Sciatic nerve (tissue), 2 donors: ENCODE results near the gene MDM1. TPM values are rescaled to one million over a fixed set of nuclear protein-coding genes. Genes with fewer than 3 reads are reported as not detected.

Experiments
- ATAC-seq: fragments of 200-7000 bp; cut with Tn5 transposase; one replicate; pipeline ENCODE4 v1.9.1; 2020; ENCODE audit warnings: mild to moderate bottlenecking, moderate library complexity
- DNase-seq: peaks from one replicate; pipeline ENCODE4 v3.0.0-alpha.2; 2020; ENCODE audit warnings: low spot score
- intact Hi-C: fragments of 100-400 bp; cut with DNase I; formaldehyde crosslinking; loops from one replicate; pipeline ENCODE4 v1.14.2; 2022
- total RNA-seq: library from RNA; stranded (reverse); fragmentation: NEBNext Ultra II Directional; extraction: Animal tissue kit (Norgen Biotek cat#: 25700); gene quantifications from one replicate; pipeline ENCODE4 v1.2.1, GENCODE V29; 2021
- donor health status: DM: no; HTN: no; CAD: no.
- donor health status: DM: no; HTN: no; CAD: no.

The MDM1 gene
- total RNA-seq, 1 donor from 2014 or later, result 18.3 TPM

DNA sequence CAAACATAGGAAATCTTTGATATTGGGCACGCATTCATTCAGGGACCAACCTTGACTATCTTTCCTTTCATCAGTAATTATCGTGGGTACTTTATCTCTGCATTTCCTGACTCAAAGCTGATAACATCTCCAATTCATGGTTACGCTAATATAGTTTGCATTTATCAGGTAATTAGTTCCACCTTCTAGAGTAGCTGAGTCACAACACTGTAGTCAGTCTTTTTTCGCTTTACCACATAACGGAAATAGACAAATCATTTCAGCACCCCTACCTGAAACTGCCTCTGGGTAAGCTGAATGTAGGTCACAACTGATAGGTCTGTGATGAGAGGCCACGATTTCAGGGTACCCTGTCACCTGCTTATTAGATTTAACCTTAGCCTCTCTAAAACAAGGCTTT, 42.0 kb downstream of the MDM1 start:
- intact Hi-C loops, result no loop called here
- ATAC-seq, result no peak

DNA sequence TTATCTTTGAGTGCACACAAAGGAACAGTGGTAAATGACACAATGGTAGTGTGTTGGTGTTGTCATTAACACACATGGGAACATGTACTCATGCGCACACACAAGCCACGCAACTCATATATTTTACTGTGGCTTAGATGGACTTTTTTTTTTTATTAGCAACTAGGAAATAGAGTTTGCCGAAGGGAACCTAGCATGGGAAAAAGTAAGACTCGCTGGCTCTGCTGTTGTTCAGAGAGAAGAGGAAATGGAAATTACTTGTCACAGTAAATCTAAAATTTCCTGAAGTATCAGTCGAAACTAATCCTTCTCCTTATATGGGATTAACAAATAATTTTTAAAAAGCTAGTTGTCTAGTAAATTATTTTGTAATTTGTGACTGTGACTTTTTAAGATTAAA, 45.1 kb downstream of the MDM1 start:
- no peak for DNase-seq
- ATAC-seq, result no peak
- intact Hi-C loops, result no loop called here

More for the DNA sequence above, 42.0 kb downstream of the MDM1 start:
- no peak for DNase-seq

DNA sequence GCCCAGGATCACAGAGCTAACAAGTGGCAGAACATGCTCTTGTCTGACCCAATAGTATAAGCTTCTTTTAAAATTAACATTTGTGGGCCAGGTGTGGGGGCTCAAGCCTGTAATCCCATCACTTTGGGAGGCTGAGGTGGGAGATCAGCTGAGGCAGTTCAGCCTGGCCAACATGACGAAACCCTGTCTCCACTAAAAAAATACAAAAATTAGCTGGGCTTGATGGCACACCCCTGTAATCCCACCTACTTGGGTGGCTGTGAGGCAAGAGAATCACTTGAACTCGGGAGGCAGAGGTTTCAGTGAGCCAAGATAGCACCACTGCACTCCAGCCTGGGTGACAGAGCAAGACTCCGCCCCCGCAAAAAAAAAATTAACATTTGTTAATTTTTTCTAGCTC, 45.8 kb downstream of the MDM1 start:
- intact Hi-C loops, result no loop called here

DNA sequence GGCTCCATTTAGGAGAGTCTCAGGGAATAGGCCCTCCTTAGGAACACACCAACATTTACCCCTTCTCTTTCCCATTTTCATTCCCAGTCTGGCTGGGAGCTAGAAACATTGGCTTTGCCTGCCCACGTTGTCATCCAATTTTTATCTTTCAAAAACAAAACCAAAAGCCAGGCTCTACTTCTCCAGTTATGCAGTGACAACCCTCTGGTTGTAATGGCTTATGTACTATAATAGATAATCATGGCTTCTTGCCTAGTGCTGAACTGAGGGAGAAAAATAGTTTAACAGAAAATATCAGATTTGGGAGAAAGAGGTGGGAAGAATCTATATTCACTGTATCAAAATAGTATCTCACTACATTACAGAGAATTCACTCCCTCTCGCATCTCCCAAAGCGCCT, 46.6 kb downstream of the MDM1 start:
- ATAC-seq, result no peak
- no peak for DNase-seq
- intact Hi-C loops, result no loop called here

More for the DNA sequence above, 45.8 kb downstream of the MDM1 start:
- DNase-seq, result no peak
- ATAC-seq, result no peak

DNA sequence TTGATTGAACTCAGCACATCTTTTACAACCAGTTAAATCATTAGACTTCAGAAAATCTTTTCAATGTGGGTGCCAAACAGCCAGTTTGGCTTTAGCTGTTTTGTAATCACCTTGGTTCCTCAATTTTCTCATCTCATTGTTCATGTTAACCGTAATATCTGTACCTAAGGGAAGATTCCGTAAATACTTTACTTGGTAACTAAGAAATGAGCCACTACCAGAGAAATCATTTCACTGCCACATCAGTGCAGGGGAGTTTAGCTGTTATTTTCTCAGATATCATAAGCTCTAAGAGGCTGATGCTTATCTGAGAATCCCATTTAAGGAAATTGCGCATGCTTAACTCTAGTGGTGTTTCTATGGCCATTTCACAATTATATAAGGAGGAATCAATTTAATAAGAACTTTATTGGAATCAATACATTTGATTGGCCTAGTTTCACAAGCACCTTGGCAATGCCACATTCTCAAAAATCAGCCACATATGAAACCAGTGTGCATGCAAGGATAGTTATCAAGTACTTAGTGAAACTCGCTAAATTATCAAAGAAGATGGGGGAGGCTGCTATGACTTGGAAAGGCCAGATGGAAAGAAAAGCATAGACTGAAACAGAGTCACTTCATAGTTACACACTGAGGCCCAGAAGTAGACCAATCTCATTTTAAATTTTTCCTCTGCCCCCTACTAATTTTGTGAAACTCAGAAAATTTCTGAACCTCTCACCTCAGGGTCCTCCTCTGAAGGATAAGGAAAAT, 50.7 kb downstream of the MDM1 start:
- intact Hi-C loops, result no loop called here
- ATAC-seq, result no peak
- DNase-seq, result no peak

DNA sequence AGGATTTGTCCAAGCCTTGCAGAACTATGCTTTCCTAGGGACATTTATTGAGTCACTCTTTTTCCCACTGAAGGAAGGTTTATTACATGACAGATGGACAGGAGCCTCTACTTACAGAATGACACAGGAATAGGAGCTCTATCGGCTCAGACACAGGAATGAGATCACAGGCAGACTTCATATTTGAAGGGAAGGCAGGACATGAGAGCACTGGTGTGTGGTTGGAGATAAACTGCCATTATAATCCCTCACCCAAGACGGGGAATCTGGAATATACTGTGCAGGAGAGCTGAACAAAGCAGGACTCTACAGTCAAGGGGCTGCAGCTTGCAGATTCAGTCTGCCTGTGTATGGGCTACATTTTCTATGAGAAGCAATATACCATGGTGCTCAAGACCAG, 51.9 kb downstream of the MDM1 start:
- ATAC-seq (no peak), DNase-seq (no peak)
- intact Hi-C loops, result no loop called here

DNA sequence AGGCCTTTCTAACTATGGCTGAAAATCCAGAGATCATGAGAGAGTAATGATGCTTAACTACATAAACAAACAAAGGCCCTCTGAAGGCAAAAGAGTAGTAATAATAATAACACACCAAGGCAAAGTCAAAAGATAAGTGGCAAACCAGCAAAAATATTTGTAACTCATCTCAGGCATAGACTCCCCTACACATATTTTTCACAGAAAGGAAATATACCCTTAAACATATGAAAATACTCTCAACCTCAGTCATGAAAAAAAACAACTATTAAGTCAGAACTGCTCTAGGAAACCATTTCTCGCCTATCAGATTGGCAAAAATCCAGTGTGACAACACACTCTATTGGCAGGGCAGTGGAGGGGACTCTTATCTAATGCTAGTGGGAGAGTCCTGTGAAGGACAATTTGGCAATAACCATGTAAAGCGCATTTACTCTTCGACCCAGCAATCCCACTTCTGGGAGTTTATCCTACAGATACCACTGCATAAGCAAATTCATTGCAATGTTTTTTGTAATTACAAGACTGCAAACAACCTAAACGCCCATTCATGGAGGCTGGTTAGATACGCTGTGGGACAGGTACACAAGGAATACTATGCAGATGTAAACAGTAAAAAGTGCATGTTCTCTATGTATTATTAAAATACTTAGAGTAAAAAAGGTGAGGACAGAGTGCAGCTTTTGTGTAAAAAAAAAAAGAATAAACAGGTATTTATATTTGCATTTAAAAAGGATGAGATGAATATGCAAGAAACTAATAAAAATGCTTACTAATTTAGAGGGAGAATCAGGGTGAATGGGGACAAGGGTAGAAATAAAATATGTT, 52.7 kb downstream of the MDM1 start:
- ATAC-seq (no peak), DNase-seq (no peak)
- intact Hi-C loops, result no loop called here

DNA sequence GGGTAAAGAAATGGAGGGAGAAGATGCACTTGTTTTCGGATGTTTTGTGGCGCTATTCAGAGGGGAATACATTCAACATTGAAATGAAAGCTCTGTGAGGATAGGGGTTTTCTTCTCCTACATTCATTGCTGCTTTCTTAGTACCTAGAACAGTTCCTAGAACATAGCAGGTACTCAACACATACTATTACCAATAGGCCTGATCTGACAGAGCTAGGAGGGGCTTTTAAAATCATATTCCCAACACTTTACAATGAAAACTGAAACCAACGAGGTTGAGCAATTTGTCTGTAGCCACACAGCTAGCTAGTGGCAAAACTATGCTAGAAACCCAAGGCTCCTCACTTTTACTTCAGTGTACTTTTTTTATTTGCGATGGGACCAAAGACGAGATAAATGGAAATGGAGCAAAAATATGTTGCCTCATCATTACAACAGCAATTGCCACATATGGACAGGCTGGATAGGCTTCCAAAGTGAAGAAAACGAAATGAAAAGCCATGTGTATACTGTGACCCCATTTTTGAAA, 55.7 kb downstream of the MDM1 start:
- intact Hi-C loops, result no loop called here
- ATAC-seq (no peak), DNase-seq (no peak)

DNA sequence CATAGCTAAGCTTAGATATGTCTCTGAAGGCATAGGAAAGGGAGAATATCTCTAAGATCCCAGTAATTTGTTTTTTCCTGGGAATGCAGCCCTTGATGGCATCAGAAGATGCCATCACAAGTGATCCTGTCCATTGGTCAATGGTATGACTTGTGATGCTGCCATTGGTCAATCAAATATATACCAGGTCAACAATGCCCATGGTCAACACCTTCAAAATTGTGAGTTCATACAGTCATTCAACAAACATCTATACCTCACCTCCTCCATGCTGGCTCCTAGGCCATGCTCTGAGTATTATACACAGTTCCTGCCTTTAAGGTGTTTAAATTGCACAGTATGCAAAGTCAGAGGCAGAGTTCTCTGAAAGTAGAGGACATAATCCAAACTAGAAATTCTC, 59.4 kb downstream of the MDM1 start:
- DNase-seq (no peak), ATAC-seq (no peak)
- intact Hi-C loops, result no loop called here

DNA sequence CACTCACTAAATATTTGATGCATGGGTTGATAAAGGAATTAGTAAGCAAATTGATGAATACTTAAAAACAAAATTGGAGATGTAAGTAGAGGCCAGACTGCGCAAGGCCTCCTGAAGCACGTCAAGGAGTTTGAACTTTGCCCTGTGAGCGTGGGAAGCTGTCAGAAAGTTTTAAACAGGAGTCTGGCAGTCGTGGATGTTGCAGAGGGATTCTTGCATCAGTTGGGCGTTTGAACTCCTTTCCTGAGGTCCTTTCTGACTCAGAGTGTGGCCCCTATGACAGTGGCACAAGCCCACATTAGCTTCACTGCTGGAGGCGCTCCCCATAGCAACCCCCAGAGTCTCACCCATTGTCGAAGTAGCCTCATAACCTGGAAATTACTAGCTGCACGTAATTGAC, 60.8 kb downstream of the MDM1 start:
- ATAC-seq (no peak), DNase-seq (no peak)
- intact Hi-C loops, result no loop called here

DNA sequence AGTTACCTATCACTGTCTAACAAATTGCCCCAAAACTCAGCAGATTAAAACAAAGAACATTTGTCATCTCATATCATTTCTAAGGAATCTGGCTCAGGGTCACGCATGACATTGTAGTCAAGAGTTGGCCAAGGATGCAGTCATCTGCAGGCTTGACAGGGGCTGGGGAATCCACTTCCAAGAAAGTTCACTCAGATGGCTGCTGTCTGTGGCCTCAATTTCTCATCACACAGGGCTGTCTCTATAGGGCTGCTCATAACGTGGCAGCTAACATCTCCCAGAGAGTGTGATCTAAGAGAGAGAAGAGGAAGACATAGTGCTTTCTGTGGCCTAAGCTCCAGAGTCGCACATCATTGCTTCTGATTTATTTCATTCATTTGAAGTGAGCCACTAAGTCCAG, 61.8 kb downstream of the MDM1 start:
- ATAC-seq, result no peak
- intact Hi-C loops, result no loop called here
- DNase-seq, result no peak

DNA sequence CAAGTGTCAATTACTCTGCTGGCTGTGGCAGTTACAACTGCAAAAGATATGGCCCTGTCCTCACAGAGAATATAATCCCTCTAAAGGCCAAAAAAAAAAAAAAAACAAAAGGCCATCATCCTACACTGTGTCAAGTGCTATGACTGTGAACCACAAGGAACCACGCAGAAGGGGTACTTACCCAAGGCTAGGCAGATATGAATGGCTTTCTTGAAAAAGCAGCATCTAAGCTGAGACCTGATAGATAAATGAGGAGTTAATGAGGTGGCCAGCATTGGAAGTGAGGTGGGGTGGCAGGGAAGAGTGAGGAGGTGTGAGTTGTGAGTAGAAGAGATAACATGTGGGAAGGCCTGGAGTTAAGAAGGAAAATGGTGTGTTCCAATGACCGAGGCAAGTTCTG, 62.4 kb downstream of the MDM1 start:
- no peak for ATAC-seq
- intact Hi-C loops, result no loop called here
- DNase-seq, result no peak

DNA sequence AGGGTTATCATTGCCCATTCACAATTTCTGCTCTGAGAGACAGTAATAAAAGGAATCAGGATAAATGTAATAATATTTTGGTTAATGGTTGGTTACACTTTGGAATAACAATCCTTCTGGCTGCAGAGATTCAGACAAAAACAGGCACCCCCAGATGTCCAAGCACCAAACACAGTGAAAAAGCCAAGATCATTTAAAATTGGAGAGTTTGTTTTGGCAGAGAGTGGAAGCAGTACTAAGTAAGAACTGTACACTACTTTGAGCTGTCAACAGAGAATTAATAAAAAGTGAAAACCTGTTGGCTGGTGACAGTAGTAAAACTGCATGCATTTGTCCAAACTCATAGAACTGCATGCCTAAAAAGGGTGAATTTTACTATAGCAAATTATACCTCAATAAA, 63.2 kb downstream of the MDM1 start:
- ATAC-seq, result no peak
- no peak for DNase-seq
- intact Hi-C loops, result no loop called here

DNA sequence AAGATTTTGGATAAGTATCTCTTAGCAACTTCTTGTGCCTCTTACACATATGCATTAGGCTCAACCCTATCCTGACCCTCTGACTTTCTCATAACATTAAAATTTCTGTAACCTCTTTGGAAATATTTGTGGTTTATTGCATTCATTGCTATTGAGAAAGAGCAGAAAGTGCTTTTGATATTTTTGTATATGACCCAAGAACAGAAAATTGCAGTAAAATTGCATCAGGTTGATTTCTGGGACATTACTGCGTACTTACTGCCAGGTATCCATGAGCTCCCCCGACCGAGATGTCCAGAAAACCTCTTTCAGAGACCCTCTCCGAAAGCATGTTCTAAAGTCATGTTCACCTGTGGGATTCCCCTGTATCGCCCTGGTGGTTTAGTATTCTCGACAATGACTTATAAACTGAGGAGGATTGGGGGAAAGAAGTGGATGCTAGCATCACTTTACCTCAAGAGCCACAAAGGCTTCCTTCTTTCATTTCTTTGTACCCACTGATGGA, 64.2 kb downstream of the MDM1 start:
- no peak for DNase-seq
- intact Hi-C loops, result no loop called here
- peak; percentile 28 for ATAC-seq

DNA sequence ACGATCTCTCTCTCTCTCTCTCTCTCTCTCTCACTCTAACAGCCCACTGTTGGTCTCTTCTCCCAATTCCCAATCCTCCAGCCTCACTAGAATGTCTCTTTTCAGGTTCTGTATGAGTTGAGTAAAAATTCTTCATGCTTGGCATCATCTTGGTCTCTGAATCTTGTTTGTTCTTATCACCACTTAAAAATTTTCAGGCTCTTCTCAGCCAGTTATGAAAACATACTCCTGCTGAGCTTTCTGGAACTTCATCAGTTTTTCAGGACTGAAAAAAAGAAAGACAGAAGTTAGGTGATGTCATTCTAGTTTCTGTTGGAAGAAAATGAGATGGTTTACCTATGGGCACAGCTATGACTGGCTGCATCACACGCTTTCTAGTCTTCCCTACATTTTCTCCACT, 67.3 kb downstream of the MDM1 start:
- no peak for ATAC-seq
- intact Hi-C loops, result no loop called here
- no peak for DNase-seq

DNA sequence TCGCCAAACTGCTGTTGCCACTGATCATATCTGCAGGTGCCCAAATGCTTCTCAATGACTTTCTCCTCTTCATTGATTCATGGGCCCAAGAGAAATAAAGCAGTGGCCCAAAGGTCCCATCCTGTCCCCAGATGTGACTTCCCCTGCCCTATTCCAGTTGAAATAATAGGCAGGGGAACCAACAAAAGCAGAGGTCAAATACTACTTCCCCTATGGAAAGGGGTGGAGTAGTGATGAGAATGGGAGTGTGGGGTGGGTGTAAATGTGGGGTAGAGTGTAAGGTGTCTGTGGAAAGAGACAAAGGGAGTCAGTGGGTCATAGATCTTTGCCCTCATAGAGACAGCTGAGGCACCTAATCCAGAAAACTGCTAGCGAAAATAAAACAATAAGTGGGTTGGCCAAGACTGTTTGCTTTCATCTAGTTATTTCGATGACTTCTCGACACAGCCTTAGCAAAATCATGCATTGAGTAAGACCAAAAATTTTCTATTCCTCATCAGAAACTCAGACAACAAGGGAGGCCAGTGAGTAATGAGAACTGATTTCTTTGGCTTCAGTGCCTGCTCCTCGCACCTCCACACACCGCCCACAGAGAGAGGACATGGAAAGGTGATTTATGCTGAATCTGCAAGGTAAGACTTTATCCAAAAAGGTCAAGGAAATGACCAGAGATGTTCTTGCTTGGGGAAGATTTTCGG, 67.9 kb downstream of the MDM1 start:
- no peak for ATAC-seq
- intact Hi-C loops, result no loop called here
- DNase-seq, result no peak

DNA sequence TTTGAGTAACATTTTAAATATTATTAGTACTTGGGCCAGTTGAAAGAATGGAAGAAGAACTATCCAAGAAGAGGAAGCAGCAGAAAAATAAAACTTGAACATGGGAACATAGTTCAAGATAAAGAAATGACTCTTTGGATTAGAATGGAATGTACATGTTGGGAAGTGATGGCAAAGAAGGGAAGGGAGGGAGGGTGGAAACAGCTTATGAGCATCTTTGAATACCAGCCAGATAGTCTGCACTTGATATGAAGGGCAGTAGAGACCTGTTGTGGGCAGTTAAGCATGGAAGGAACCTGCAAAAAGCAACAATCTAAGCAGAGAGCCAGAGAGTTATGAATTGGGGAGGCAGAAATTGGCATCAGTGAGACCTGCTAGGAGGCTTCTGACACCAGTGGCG, 68.8 kb downstream of the MDM1 start:
- no peak for DNase-seq
- intact Hi-C loops, result no loop called here
- no peak for ATAC-seq

DNA sequence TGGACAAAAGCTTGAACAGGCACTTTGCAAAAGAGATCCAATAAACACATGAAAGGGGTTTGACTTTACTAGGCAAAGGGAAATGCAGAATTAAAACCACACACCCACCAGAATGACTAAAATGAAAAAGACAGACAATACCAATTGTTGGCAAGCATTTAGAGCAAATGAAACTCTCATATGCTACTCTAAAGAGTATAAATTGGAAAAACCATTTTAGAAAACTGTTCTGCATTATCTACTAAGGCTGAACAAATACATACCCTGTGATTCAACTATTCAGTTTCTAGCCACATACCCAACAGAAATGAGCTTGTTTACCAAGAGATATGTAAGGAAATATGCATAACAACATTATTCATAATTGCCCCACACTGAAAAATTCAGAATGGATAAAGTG, 70.3 kb downstream of the MDM1 start:
- ATAC-seq (no peak), DNase-seq (no peak)
- intact Hi-C loops, result no loop called here

DNA sequence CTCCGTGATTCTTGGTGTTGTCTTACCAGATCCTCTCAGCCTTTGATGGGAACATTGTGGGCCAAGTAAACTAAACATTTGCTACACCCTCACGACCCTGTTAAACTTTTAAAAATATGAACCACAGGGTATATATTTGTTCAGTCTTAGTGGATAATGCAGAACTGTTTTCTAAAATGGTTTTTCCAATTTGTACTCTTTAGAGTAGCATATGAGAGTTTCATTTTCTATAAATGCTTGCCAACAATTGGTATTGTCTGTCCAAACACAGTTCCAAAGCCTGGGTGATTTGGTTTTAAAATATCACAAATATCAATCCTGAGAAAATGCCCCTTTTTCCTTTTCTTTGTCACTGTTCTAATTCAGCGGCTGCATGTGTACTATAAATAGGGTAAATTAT, 72.0 kb downstream of the MDM1 start:
- no peak for ATAC-seq
- no peak for DNase-seq
- intact Hi-C loops, result no loop called here
